CD4-positive, alpha-beta T cell (primary cell): ENCODE data around the gene TBX18. TPM values are rescaled to one million over a fixed set of nuclear protein-coding genes. Genes with fewer than 3 reads are reported as not detected.

Source experiments
- ATAC-seq: fragments of 200-7000 bp; cut with Tn5 transposase; one replicate; pipeline ENCODE4 v1.10.0; 2022; ENCODE audit warnings: mild to moderate bottlenecking; ENCODE audit not compliant: poor library complexity
- CTCF ChIA-PET: fragments of 350-600 bp; sonication (Branson Sonifier 250); formaldehyde crosslinking; loops from one replicate; lab custom pipeline; 2021; ENCODE audit warnings: antibody characterized with exemption, inconsistent platforms; lab: Charles Lee
- POLR2A ChIA-PET: fragments of 350-600 bp; sonication (Branson Sonifier 250); formaldehyde crosslinking; loops from one replicate; lab custom pipeline; 2021; ENCODE audit warnings: antibody characterized with exemption, inconsistent platforms; lab: Charles Lee
- DNase-seq, 14 experiments: peaks; one replicate each; pipeline ENCODE4 v3.0.0-alpha.2; 2013 to 2020; ENCODE audit warnings: mixed read lengths in 2 of 14
- H3K27ac ChIP-seq, 2 donors: one replicate each; pipeline versions ENCODE4 v1.5.1 to v1.7.0; 2013; ENCODE audit warnings: low read length in 2 of 2, low read depth in 1 of 2, mild to moderate bottlenecking in 1 of 2
- H3K27me3 ChIP-seq, 2 experiments: 1 replicate in 1 of 2; 2 replicates in 1 of 2; pipeline versions ENCODE4 v1.6.1 to v1.7.0; 2013; ENCODE audit warnings: low read length in 2 of 2, control low read depth in 1 of 2, mild to moderate bottlenecking in 1 of 2, moderate library complexity in 1 of 2; ENCODE audit not compliant: insufficient read depth in 2 of 2, control insufficient read depth in 1 of 2
- H3K36me3 ChIP-seq: one replicate; pipeline ENCODE4 v1.6.1; 2013; ENCODE audit warnings: low read length, control low read depth; ENCODE audit not compliant: insufficient read depth
- H3K4me1 ChIP-seq: one replicate; pipeline ENCODE4 v1.6.1; 2013; ENCODE audit warnings: low read length, control low read depth; ENCODE audit not compliant: insufficient read depth
- H3K4me3 ChIP-seq: one replicate; pipeline ENCODE4 v1.5.1; 2013; ENCODE audit warnings: mild to moderate bottlenecking, low read length, moderate library complexity
- H3K9me3 ChIP-seq, 2 experiments: 1 replicate in 1 of 2; 2 replicates in 1 of 2; pipeline versions ENCODE4 v1.6.1 to v1.7.0; 2013; ENCODE audit warnings: low read length in 2 of 2, mild to moderate bottlenecking in 2 of 2, control low read depth in 1 of 2, moderate library complexity in 1 of 2; ENCODE audit not compliant: control insufficient read depth in 1 of 2, insufficient read depth in 1 of 2
- H3K27ac Mint-ChIP-seq: one replicate; pipeline ENCODE4 v1.8.0; 2020; ENCODE audit warnings: mixed read lengths
- H3K27me3 Mint-ChIP-seq: one replicate; pipeline ENCODE4 v1.8.0; 2021; ENCODE audit warnings: mixed read lengths
- H3K36me3 Mint-ChIP-seq: one replicate; pipeline ENCODE4 v1.8.0; 2021; ENCODE audit warnings: low read depth, mixed read lengths
- H3K4me1 Mint-ChIP-seq: one replicate; pipeline ENCODE4 v1.8.0; 2021; ENCODE audit warnings: low read depth, mixed read lengths
- H3K4me3 Mint-ChIP-seq: one replicate; pipeline ENCODE4 v1.8.0; 2020; ENCODE audit warnings: mild to moderate bottlenecking, mixed read lengths
- H3K9me3 Mint-ChIP-seq: one replicate; pipeline ENCODE4 v1.8.0; 2020; ENCODE audit warnings: mixed read lengths
- CTCF ChIP-seq: fragments of 200-600 bp; IDR thresholded peaks from one replicate; pipeline ENCODE4 v1.8.0; 2022; ENCODE audit warnings: antibody characterized with exemption, mild to moderate bottlenecking
- intact Hi-C, 2 experiments: fragments of 100-400 bp; cut with DNase I in 1 of 2; cut with micrococcal nuclease in 1 of 2; formaldehyde crosslinking; loops; one replicate each; pipeline versions ENCODE4 v1.15.1 to v1.9.0; 2023 to 2025; cut with DNase I, micrococcal nuclease
- total RNA-seq, 174 experiments: library from RNA in 2 of 174; stranded (reverse) in 2 of 174; gene quantifications; one replicate each; pipeline ENCODE4 v1.2.3 and lab custom pipeline; 2021 to 2026

TBX18 gene
- total RNA-seq, 2 experiments from 2014 or later = not detected

GRCh38 chr6:84696166-84696565 lies 68.2 kb downstream of the TBX18 start:
- intact Hi-C loops = no loop called here
- Mint-ChIP-seq H3K4me3 (no peak overlapping the region), H3K36me3 (no peaks in the 10 kb centered on the region), H3K27me3 (no peaks in the 10 kb centered on the region), H3K27ac (no peak overlapping the region), H3K4me1 (no peaks in the 10 kb centered on the region), H3K9me3 (peaks cover 3% of the 10 kb centered on the region)
- ATAC-seq (no peak), DNase-seq (no peak)
- CTCF ChIA-PET = no interaction called here
- Histone ChIP-seq H3K9me3 (peaks cover 0 to 3% of the 10 kb centered on the region in 2 experiments), H3K4me1 (no peaks in the 10 kb centered on the region), H3K27me3 (no peaks in the 10 kb centered on the region), H3K36me3 (no peaks in the 10 kb centered on the region), H3K27ac (no peak overlapping the region), H3K4me3 (no peak overlapping the region)
- TF ChIP-seq CTCF = no peak
- POLR2A ChIA-PET = no interaction called here

GRCh38 chr6:84691978-84692623 lies 72.3 kb downstream of the TBX18 start:
- no peaks in the 10 kb centered on the region for H3K27me3 Mint-ChIP-seq
- H3K9me3 Mint-ChIP-seq = peaks cover 7% of the 10 kb centered on the region
- intact Hi-C loops = no loop called here
- ATAC-seq = no peak
- ChIA-PET CTCF (no interaction called here), POLR2A (no interaction called here)
- DNase-seq = no peak
- no peak for TF ChIP-seq CTCF
- H3K4me1 ChIP-seq = no peaks in the 10 kb centered on the region
- H3K27ac ChIP-seq = no peak overlapping the region
- no peaks in the 10 kb centered on the region for H3K36me3 Mint-ChIP-seq
- H3K27me3 ChIP-seq = no peaks in the 10 kb centered on the region
- H3K9me3 ChIP-seq = peaks cover 0 to 3% of the 10 kb centered on the region in 2 experiments
- H3K4me1 Mint-ChIP-seq = no peaks in the 10 kb centered on the region
- no peak overlapping the region for H3K27ac Mint-ChIP-seq
- no peaks in the 10 kb centered on the region for H3K36me3 ChIP-seq
- no peak overlapping the region for H3K4me3 Mint-ChIP-seq
- no peak overlapping the region for H3K4me3 ChIP-seq

GRCh38 chr6:84688141-84688873 lies 76.1 kb downstream of the TBX18 start:
- ChIA-PET CTCF (no interaction called here), POLR2A (no interaction called here)
- intact Hi-C loops = no loop called here
- no peak overlapping the region for H3K4me3 ChIP-seq
- Mint-ChIP-seq H3K4me3 (no peak overlapping the region), H3K27ac (no peak overlapping the region), H3K27me3 (no peaks in the 10 kb centered on the region), H3K9me3 (peaks cover 6% of the 10 kb centered on the region), H3K4me1 (no peaks in the 10 kb centered on the region), H3K36me3 (no peaks in the 10 kb centered on the region)
- TF ChIP-seq CTCF = no peak
- no peak for ATAC-seq
- DNase-seq = no peak
- no peaks in the 10 kb centered on the region for H3K36me3 ChIP-seq
- H3K27me3 ChIP-seq = no peaks in the 10 kb centered on the region
- H3K4me1 ChIP-seq = no peaks in the 10 kb centered on the region
- H3K27ac ChIP-seq = no peak overlapping the region
- peaks cover 0 to 3% of the 10 kb centered on the region in 2 experiments for H3K9me3 ChIP-seq
